Progenitor cell of endocrine pancreas (in vitro differentiated cells): ENCODE results near the gene PRKD3. TPM values are rescaled to one million over a fixed set of nuclear protein-coding genes. Genes with fewer than 3 reads are reported as not detected.

Experiments
- DNase-seq: peaks from one replicate; pipeline ENCODE4 v3.0.0; 2021; ENCODE audit warnings: low spot score; ENCODE audit not compliant: unreplicated experiment
- H3K27ac Mint-ChIP-seq: 2 replicates; pipeline ENCODE4 v1.8.0; 2021; ENCODE audit warnings: mild to moderate bottlenecking, moderate library complexity, mixed read lengths
- H3K27me3 Mint-ChIP-seq: 2 replicates; pipeline ENCODE4 v1.8.0; 2021; ENCODE audit warnings: mixed read lengths
- H3K36me3 Mint-ChIP-seq: 2 replicates; pipeline ENCODE4 v1.8.0; 2022; ENCODE audit warnings: mixed read lengths; ENCODE audit not compliant: insufficient read depth
- H3K4me1 Mint-ChIP-seq: 2 replicates; pipeline ENCODE4 v1.8.0; 2021; ENCODE audit warnings: low read depth, mixed read lengths
- H3K4me3 Mint-ChIP-seq: 2 replicates; pipeline ENCODE4 v1.8.0; 2021; ENCODE audit warnings: low read depth, mild to moderate bottlenecking, moderate library complexity, mixed read lengths
- H3K9me3 Mint-ChIP-seq: 2 replicates; pipeline ENCODE4 v1.8.0; 2021; ENCODE audit warnings: low read depth, mixed read lengths
- CTCF ChIP-seq: fragments of 200-600 bp; sonication (generic); IDR thresholded peaks from one replicate; pipeline ENCODE4 v1.5.0; 2021; ENCODE audit warnings: antibody characterized with exemption, mild to moderate bottlenecking; ENCODE audit not compliant: unreplicated experiment
- total RNA-seq: library from RNA; stranded (reverse); gene quantifications from 2 replicates; pipeline ENCODE4 v1.2.1, GENCODE V29; 2021

The PRKD3 gene
- total RNA-seq, 1 donor from 2014 or later = 56.6 TPM

- no peak for DNase-seq
- Mint-ChIP-seq H3K4me1 (no peaks in the 10 kb centered on the region), H3K36me3 (peaks cover 9% of the 10 kb centered on the region), H3K4me3 (no peak overlapping the region), H3K27ac (no peak overlapping the region), H3K27me3 (no peaks in the 10 kb centered on the region), H3K9me3 (no peaks in the 10 kb centered on the region)
- no peak for TF ChIP-seq CTCF
Measured at GRCh38 chr2:37291680-37292079, 33.0 kb downstream of the PRKD3 start.

GRCh38 chr2:37287966-37288365 is 36.7 kb downstream of the PRKD3 start:
- no peak overlapping the region for H3K4me3 Mint-ChIP-seq
- H3K9me3 Mint-ChIP-seq = no peaks in the 10 kb centered on the region
- no peaks in the 10 kb centered on the region for H3K4me1 Mint-ChIP-seq
- no peak overlapping the region for H3K27ac Mint-ChIP-seq
- no peak for TF ChIP-seq CTCF
- H3K27me3 Mint-ChIP-seq = no peaks in the 10 kb centered on the region
- DNase-seq = no peak
- H3K36me3 Mint-ChIP-seq = peaks cover 10% of the 10 kb centered on the region

- peaks cover 16% of the 10 kb centered on the region for H3K36me3 Mint-ChIP-seq
- H3K4me1 Mint-ChIP-seq = no peaks in the 10 kb centered on the region
- H3K27ac Mint-ChIP-seq = no peak overlapping the region
- TF ChIP-seq CTCF = no peak
- no peak overlapping the region for H3K4me3 Mint-ChIP-seq
- no peak for DNase-seq
- H3K9me3 Mint-ChIP-seq = no peaks in the 10 kb centered on the region
- H3K27me3 Mint-ChIP-seq = no peaks in the 10 kb centered on the region
Measured at GRCh38 chr2:37284381-37284780, 40.3 kb downstream of the PRKD3 start.

GRCh38 chr2:37283207-37283606 is 41.4 kb downstream of the PRKD3 start:
- no peaks in the 10 kb centered on the region for H3K4me1 Mint-ChIP-seq
- peaks cover 16% of the 10 kb centered on the region for H3K36me3 Mint-ChIP-seq
- no peak overlapping the region for H3K4me3 Mint-ChIP-seq
- H3K27ac Mint-ChIP-seq = no peak overlapping the region
- H3K9me3 Mint-ChIP-seq = no peaks in the 10 kb centered on the region
- H3K27me3 Mint-ChIP-seq = no peaks in the 10 kb centered on the region
- no peak for DNase-seq
- TF ChIP-seq CTCF = no peak

GRCh38 chr2:37282746-37283145 is 41.9 kb downstream of the PRKD3 start:
- TF ChIP-seq CTCF = no peak
- no peak for DNase-seq
- Mint-ChIP-seq H3K4me1 (no peaks in the 10 kb centered on the region), H3K27ac (no peak overlapping the region), H3K27me3 (no peaks in the 10 kb centered on the region), H3K36me3 (peaks cover 16% of the 10 kb centered on the region), H3K4me3 (no peak overlapping the region), H3K9me3 (no peaks in the 10 kb centered on the region)

DNA sequence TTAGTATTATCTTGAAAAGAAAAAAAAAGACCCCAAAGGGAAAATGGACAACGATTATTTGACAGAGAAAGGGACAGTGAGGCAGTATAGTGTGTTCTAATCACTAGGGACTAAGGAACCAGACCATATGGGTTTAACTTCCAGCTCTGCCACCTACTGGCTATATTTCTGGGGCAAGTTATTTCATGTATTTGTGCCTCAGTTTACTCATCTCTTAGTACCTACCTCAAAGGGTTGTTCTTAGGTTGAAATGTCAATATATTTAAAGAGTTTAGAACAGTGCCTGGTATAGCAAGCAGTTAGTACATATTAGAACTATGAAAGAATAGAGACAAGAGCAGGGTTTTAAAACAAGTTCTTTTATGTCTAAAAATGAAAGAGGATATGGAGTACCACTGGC is 42.7 kb downstream of the PRKD3 start:
- H3K36me3 Mint-ChIP-seq = peaks cover 14% of the 10 kb centered on the region
- no peaks in the 10 kb centered on the region for H3K27me3 Mint-ChIP-seq
- no peak overlapping the region for H3K4me3 Mint-ChIP-seq

More for the DNA sequence above, 42.7 kb downstream of the PRKD3 start:
- Mint-ChIP-seq H3K4me1 (no peaks in the 10 kb centered on the region), H3K9me3 (no peaks in the 10 kb centered on the region), H3K27ac (peak overlapping the region; percentile 41)
- no peak for TF ChIP-seq CTCF
- no peak for DNase-seq
